RCC 7860 (cell line): Measurements from ENCODE around the gene TRAF3IP1.
A peak's percentile ranks its signal among the peaks of the same experiment; 100 is the strongest.
"Not testable (repeated sequence)": the region's sequence is repeated elsewhere in the genome, so short reads cannot be mapped to it uniquely, and the experiment has no call there.

Experiments used
- DNase-seq: peaks from one replicate; pipeline ENCODE4 v3.0.0-alpha.2; 2015; ENCODE audit warnings: low spot score
- FAIRE-seq: peaks from 2 replicates; lab custom pipeline; 2012; peaks lifted over from hg19 to GRCh38; lab: Jason Lieb, UNC

TRAF3IP1 gene, protein sequence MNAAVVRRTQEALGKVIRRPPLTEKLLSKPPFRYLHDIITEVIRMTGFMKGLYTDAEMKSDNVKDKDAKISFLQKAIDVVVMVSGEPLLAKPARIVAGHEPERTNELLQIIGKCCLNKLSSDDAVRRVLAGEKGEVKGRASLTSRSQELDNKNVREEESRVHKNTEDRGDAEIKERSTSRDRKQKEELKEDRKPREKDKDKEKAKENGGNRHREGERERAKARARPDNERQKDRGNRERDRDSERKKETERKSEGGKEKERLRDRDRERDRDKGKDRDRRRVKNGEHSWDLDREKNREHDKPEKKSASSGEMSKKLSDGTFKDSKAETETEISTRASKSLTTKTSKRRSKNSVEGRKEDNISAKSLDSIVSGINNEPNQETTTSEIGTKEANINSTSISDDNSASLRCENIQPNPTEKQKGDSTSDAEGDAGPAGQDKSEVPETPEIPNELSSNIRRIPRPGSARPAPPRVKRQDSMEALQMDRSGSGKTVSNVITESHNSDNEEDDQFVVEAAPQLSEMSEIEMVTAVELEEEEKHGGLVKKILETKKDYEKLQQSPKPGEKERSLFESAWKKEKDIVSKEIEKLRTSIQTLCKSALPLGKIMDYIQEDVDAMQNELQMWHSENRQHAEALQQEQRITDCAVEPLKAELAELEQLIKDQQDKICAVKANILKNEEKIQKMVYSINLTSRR

DNA sequence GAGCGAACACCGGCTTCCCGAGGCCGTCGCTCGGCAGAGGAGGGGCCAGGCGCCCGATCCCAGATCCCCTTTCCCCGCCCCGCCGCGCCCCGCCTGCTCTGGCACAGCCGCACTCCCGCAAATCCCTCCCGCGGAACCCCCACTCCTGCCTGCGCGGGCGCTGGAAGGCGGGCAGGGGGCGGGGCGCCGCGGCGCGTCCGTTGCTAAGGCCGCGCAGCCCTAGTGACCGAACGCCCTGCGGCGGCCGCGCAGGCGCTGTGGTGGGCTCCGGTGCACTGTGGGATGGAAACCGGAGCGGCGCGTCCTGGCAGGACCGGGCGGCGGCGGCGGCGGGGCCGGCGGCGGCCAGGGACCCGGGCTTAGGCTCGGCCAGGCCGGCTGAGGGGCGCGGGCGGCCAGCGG is at the start of gene TRAF3IP1:
Gene TRAF3IP1 (plus strand): TSS at position 273 of the 402 bp plus-strand sequence. CDS start 145 bp downstream, outside the sequence.
- FAIRE-seq (no peak), DNase-seq (peak; percentile 75)

DNA sequence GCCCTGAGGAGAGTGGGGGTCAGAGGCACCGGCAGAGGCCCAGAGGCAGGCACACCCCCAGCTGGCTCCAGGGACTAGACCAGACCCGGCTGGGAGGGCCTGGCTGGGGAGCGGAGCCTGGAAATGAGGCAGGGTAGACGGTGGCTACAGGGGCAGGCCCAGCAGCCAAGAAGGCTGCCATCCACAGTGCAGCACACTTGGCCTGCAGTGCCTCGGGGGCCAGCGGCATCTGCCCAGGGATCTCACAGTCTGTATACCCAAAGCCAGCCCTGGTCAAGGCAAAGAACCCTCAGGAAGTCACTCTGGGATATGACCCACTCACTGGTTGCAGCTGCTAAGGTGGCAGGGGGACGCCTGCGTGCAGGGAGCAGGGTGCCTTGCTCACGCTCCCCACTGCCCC is 49.7 kb upstream of the TRAF3IP1 start:
- DNase-seq (no peak), FAIRE-seq (no peak)

DNA sequence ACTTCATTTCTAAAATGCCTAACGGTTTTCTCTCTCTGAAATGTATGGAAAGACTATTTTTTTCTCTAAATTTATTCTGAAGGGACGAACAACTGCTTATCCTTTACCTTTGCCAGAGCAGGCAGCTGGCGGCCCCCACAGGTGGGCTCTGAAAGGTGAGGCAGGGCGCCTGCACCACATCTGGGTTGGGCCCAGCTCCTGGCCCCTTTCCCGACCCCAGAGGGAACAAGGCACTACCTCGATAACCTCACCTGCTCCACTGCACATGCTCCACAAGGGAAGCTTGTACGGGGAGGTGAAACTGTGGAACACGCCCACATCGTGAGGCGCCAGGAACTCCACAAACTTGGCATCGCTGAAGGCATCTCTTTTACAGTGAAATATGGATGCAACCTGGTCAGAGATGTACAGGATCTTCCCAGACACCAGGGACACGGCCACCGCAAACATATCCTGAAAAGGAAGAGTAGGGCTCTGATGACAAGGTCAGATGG is 49.2 kb upstream of the TRAF3IP1 start:
- FAIRE-seq (no peak), DNase-seq (no peak)

DNA sequence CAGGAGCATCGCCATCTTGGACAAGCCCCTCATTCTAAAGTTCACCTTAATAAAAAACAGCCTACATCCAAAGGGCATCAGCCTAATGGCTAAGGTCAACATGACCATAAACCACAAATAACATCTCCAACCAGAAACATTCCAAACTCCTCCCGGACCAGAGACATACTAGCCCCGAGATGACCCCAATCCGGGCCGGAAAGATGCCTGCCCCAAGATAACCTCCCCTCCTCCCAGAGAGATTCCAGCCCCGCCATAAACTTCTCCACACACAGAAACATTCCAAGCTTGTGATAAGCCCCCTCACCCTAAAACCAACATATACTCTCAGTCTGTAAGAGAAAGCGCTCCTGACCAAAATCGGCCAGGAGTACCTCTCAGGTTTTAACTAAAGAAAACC is 48.6 kb upstream of the TRAF3IP1 start:
- not testable (repeated sequence) for DNase-seq, FAIRE-seq

DNA sequence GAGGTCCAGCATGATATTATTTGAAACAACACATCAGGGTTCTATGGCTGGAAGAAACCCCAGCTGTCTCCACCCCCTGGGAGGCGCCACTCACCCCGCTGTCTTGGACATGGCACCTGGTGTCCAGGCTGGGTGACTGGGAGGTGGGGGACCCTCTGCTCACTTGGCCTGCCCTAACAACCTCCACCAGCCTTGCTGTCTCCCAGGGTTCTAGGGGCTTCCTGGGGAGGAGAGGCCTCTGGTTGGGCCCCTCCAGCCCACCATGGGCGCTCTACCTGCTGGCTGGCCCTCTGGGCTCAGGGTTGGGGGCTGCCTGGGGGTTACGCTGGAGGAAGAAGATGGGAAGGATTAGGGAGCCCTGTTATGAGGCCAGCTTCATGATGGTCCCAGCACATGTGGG is 48.2 kb upstream of the TRAF3IP1 start:
- FAIRE-seq (no peak), DNase-seq (no peak)

DNA sequence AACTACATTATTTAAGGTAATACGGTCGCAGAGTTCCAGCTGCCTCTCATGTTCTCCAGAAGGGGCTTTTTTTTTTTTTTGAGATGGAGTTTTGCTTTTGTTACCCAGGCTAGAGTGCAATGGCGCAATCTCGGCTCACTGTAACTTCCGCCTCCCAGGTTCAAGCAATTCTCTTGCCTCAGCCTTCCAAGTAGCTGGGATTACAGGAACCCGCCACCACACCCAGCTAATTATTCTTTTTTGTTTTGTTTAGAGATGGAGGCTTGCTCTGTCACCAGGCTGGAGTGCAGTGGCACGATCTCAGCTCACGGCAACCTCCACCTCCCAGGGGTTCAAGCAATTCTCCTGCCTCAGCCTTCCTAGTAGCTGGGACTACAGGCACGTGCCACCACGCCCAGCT is 46.9 kb upstream of the TRAF3IP1 start:
- not testable (repeated sequence) for FAIRE-seq, DNase-seq

DNA sequence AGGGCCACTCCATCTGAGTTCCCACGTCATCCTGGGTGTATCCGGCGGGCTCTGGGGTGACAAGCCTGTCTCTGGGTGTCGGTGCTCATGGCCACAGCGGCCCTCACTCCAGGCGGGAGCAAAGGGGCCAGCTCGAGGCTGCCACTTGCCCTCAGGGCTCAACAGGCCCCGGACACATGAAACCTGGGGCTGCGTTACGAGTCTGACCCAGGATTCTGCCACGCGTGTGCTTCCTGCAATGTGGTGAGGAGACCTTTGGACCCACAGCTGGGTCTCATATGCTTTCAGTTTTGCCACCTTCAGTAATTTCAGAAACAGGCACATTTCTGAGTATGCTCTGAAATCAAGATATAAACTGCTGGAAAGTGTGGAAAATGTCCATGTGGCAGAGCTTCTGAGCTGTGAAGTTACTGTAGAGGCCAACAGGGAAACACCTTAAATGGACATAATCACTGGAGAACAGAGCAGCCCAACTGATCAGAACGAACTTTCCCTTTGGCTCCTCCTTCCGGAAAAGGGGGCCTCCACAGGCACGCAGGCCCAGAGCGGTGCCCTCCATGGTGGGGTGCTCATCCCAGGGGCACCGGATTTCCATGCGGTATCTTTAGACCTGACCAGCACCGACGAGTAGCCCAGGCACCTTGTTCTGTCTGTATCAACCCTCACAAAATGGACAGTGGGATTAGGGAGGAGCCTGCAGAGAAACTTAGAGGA is 46.0 kb upstream of the TRAF3IP1 start:
- no peak for DNase-seq
- FAIRE-seq: no peak

DNA sequence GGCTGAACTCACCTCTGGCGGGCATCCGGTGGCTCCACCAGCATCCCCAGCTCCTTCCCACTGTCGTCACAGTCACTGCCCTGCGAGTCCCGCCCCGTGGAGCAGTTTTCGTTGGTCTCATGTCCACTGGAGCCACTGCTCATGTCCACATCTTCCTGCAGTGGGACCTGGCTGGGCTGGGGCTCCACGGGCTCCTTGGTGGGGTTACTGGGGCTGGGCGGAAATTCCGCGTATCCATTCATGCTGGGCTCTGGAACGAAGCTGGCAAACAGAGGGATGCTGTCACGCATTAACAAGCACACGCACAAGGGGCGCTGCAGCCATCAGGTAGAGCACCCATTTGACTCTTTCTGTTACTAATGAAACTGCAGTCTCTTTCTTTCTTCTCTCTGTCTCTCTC is 42.6 kb upstream of the TRAF3IP1 start:
- FAIRE-seq (no peak), DNase-seq (no peak)

DNA sequence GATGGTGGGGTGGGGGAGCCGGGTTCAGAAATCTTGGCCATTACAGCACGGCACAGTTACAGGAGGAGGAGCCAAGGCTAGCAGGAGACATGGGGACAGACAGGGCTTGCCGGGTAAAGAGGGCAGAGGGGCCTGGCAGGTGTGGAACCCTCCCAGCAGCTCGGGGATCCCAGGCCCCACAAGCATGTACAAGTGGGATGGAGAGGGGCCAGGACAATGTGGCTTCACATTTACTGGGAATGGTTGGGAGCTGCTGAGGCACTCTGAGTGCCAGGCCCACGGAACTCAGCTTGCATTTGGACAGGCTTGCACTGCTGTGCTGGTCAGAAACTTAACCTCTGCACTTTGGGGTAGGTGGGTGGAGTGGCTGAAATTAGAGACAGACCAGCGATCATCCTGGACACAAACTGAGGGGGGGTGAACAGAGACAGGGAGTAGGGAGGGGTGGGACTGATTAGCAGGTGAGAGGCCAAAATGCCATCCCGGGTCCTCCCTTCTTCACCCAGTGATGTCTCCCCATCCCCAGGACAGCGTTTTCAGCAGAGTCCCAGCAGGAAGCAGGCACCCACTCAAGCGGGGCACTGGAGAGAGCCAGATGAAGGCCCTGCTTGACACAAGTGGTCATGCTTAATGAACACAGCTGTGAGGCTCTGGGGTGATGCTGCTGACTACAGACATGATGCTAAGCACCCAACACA is 41.5 kb upstream of the TRAF3IP1 start:
- FAIRE-seq (no peak), DNase-seq (no peak)

DNA sequence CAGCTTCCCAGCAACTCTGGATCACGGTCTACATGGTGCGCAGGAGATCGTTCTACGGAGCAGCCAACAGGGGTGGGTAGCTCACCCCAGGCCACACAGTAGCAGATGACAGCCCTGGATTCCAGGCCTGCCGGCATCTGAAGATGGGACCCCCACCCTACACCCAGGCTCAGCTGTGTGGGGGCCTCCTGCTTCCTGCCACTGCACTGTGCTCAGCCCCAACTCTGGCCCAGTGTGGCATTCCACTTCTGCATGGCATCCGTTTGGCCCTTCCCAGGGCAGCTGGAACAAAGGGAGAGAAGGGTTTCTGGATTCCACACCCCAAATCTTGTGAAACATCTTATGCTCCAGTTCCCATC is 41.0 kb upstream of the TRAF3IP1 start:
- FAIRE-seq: no peak
- no peak for DNase-seq

DNA sequence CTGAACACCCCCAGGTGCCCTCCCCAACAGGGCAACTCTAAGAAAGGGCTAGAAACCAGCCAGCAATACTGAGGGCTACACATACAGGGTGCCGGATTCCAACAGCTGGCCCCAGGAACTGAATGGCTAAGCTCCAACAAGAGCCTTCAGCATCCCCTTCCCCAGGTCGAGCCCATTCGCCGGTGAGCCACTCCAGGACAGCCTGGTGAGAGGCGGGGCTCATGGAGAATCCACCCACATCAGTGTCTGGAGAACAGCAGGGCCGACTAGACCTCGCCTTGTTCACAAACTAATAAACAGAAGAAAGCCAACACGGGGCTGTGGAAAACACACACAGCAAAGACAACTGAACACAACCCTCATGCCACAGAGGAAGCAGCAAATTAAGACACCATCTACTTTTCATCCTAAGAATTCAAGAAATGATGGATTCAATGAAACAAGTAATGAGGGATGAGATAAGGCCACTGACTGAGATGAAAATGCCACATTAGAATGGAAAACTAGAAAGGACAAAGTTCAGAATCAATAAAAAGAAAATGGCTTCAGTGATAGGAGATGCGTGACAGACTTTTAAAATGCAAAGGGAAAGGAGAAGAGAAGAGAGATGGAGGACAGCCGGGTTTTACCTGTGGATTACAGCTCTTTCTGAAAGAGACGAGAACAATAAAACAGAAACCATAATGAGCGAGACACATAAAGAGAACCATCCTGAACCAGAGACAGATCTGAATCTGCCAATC is 40.1 kb upstream of the TRAF3IP1 start:
- FAIRE-seq (no peak), DNase-seq (no peak)

DNA sequence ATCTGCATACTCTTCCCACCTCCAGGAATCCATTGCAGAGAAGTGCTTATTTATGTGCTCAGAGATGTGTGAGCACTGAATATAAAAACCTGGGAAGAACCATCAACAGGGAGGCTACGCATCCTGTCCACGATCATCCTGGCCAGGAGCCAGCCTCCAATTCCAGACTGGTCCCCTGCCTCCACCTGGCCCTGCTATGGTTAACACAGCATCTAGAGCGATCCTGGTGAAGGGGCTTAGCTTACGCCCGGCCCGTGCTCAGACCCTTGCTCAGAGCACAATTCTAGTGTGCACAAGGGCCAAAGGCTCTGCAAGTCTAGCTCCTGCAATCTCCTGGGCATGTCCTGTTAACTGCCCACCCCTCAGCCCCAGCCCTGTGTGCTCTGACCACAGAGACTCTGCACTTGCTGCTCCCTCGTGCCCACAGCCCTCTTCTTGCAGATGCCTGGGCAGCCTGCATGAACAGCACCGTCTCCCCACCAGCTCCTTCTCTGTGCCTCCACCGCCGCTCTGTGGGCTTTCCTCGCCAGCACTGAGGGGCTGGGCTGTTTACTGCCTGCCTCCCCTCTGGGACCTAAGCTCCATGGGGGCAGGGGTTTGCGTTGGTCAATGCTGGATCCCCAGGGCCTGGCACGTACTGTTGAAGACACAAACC is 38.4 kb upstream of the TRAF3IP1 start:
- DNase-seq: no peak
- FAIRE-seq: no peak

DNA sequence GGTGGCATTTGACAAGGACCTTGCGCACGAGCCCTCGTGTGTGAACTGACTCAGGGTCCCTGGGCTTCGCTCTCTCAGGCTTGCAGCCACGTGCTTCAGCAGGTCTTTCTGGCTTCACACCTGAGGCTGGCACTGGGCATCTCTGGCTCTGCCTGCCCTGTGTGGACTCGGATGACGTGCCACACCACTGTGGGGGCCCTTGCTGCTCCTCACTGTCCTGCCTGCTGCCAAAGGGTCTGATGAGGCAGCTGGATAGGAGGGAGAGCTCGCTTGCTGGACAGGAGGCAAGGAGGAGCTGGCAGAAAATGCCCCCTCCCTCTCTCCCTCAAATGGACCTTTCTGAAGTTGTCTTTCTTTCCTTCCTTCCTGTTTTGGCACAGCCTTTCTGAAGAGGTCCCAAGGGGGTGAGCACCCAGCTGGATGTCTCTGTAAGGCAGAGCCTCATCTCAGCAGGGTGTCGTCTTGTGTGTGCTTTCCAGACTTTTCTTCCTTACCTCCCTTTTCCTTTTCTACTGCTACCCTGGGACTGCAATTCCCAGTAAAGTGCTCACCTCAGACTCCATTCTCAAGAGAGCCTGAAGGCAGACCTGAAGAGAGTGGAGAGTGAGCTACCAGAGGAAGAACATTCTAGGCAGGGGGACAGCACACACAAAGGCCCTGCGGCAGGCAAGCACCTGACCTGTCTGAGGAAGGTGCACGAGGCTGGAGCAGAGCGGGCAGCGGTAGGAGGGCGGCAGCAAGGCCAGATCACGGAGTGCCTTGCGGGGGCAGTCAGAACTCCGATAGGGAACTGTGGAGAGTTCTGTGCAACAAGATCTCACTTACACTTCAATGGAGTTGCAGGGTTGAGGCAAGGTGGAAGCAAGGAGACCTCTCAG is 37.2 kb upstream of the TRAF3IP1 start:
- FAIRE-seq (no peak), DNase-seq (no peak)

DNA sequence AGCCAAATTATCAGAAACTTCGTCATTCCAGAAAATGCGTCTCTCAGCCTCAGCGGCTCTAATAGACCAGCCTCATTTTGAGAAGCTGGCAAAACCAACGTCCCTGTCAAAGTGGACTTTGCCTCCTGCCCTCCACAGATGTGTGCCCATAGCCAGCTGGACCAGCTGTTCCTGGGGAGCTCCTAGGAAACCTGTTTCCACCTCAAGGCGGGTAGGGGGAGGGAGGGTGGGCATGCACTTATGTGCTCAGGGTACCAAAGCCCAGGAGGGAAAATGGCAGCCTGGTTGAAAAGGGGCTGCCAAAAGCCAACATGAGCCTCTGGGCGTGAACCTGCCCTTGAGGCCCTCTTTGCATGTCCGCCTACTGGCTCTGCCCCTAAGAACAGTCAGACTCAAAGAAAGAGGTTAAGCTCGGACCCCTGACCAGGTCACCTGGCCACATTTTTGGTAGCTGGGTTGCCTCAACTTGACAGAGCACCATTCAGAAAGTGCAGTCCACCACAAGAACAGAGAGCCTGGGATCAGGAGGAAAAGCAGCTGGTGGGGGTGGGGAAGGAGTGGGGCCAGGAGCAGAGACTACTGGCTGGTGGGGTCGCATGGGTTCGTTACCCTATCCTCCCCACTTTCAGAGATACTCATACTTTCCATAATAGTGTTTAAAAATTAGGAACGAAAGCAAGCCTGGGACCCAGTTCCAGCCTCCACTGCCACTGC is 35.4 kb upstream of the TRAF3IP1 start:
- FAIRE-seq (no peak), DNase-seq (no peak)

DNA sequence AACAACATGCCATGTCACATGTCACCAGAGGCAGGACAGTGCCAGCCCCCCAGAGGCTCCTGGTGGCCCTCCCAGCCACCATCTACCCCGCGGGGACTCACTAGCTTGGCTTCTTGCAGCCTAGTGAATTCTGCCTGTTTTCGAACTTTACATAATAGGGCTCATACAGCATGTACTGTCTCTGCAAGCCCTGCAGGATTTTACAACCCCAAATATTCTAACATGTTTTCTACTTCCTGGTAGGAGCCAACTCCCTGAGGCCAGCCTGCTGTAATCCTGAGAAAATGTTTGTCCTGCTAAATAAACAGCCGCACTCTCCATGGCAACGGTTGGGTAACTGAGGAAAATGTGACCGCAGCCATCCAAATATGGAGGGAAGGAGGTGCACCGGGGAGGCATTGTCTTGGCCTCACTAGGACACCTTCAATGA is 34.6 kb upstream of the TRAF3IP1 start:
- DNase-seq (peak; percentile 80), FAIRE-seq (no peak)

DNA sequence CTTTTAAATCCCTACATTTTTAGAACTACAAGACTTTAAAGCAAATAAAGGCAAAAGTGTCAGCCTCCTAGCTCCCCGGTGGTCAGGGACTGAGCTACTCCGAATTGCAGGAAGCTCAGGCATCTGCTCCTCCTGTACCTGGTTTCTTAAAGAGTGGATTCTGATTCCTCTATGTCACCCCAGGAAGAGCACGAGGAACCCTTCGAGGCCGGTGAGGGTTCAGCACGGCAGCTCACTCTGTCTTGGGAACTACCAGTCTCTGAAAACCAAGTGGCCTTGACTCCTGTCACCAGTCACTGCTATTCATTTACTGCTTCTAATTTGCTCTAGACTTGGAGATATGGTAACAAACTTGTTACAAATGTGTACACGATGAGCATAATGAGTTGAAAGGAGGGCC is 34.2 kb upstream of the TRAF3IP1 start:
- FAIRE-seq (no peak), DNase-seq (no peak)

DNA sequence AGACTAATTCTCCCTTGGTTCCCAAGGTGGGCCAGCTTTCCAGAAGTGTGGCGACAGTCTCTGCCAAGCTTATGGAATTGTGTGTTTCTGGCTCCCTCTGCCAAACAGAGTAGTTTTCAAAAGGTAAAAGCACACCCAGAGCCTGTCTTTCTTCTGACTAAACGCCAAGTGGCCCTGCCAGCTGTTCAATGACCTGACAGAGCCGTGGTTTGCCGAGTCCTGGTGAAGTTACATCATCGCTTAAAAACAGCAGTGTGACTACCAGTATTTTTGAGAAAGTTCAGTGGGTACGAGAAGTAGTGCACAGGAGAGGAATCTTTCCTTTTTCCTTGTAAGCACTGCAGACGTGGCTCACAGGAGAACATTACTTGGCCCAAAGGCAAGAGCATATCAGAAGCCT is 33.8 kb upstream of the TRAF3IP1 start:
- no peak for FAIRE-seq
- peak; percentile 64 for DNase-seq
